PFSK-1 (cell line): ENCODE data around the gene KIFC1.

Experiments used
- FOXP2 ChIP-seq: optimal IDR thresholded peaks from 2 replicates; pipeline ENCODE3; 2011; ENCODE audit warnings: borderline replicate concordance, control low read depth, inconsistent platforms; ENCODE audit not compliant: insufficient read depth; ENCODE audit errors: extremely low read length, extremely low read depth
- POLR2AphosphoS5 ChIP-seq: IDR thresholded peaks from 2 replicates; pipeline ENCODE4 v1.6.1; 2012; ENCODE audit warnings: low read depth, mild to moderate bottlenecking, control low read depth, low read length, moderate library complexity
- REST ChIP-seq, 2 experiments: IDR thresholded peaks; 2 replicates each; pipeline versions ENCODE4 v1.6.1 to v1.8.0; 2011 to 2012; ENCODE audit warnings: low read depth in 2 of 2, low read length in 2 of 2, control low read depth in 1 of 2, inconsistent platforms in 1 of 2, mild to moderate bottlenecking in 1 of 2, moderate library complexity in 1 of 2; ENCODE audit not compliant: insufficient read depth in 1 of 2
- SIN3A ChIP-seq: IDR thresholded peaks from 2 replicates; pipeline ENCODE4 v1.6.1; 2012; ENCODE audit warnings: mild to moderate bottlenecking, low read length, moderate library complexity, borderline replicate concordance; ENCODE audit not compliant: insufficient read depth
- TAF1 ChIP-seq: IDR thresholded peaks from 2 replicates; pipeline ENCODE4 v1.6.1; 2012; ENCODE audit warnings: low read length, control low read depth, borderline replicate concordance; ENCODE audit not compliant: insufficient read depth

KIFC1 gene

DNA sequence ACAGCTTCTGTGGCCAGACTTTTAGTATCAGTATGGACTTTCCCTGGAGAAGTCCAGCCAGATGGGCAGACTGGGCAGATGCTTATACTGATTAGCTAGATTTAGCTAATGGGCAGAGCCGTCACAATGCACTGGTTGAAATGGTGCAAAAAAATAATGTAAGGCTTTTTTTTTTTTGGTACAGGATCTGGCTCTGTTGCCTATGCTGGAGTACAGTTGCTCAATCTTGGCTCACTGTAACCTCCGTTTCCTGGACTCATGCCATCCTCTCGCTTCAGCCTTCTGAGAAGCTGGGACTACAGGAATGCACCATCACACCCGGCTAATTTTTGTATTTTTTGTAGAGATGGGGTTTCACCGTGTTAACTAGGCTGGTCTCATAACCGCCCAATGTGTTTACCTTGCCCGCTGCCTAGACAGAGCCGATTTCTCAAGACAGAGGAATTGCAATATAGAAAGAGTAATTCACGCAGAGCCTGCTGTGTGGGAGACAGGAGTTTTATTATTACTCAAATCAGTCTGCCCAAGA, 16.4 kb upstream of the KIFC1 start:
- no peak for TF ChIP-seq POLR2AphosphoS5
- no peak for TF ChIP-seq SIN3A
- no peak for TF ChIP-seq REST (IDR thresholded peaks at IDR 0.05; ENCODE audit: insufficient read depth in 1 of 2, low read depth in 2 of 2, low read length in 2 of 2)
- TF ChIP-seq FOXP2 = no peak
- no peak for TF ChIP-seq TAF1

- no peak for TF ChIP-seq POLR2AphosphoS5
Measured at GRCh38 chr6:33377171-33377570, 14.5 kb upstream of the KIFC1 start.

DNA sequence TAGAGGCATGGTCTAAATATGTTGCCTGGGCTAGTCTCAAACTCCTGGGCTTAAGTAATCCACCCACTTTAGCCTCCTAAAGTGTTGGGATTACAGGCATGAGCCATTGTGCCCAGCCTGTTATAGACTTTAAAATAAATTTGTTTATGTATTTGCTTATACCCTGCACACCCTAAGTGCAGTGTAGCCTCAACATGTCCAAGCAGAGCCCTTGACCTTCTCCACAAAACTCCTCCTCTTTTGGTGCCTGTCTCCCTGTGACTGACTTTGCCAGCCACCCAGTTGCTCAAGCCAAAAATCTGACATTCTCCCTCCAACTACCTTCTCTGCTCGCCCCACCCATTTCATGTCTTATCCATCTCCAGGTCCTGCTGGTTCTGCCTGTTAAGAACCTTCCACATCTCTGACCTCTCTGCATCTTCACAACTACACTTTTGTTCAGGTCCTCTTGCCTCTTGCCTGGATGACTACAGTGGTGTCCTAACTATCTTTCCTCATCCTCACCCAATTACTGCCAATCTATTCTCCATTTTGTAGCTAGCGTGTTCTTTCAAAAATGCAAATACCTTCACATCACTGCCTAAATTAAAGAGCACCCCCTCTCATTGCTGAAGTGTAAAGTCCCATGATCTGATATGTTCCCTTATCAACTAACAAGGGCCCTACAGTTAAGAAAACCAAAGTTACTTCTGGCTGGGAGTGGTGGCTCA, 11.2 kb upstream of the KIFC1 start:
- TF ChIP-seq REST (IDR thresholded peaks at IDR 0.05; ENCODE audit: insufficient read depth in 1 of 2, low read depth in 2 of 2, low read length in 2 of 2) = no peak
- TF ChIP-seq FOXP2 = no peak
- no peak for TF ChIP-seq TAF1
- no peak for TF ChIP-seq POLR2AphosphoS5
- no peak for TF ChIP-seq SIN3A

DNA sequence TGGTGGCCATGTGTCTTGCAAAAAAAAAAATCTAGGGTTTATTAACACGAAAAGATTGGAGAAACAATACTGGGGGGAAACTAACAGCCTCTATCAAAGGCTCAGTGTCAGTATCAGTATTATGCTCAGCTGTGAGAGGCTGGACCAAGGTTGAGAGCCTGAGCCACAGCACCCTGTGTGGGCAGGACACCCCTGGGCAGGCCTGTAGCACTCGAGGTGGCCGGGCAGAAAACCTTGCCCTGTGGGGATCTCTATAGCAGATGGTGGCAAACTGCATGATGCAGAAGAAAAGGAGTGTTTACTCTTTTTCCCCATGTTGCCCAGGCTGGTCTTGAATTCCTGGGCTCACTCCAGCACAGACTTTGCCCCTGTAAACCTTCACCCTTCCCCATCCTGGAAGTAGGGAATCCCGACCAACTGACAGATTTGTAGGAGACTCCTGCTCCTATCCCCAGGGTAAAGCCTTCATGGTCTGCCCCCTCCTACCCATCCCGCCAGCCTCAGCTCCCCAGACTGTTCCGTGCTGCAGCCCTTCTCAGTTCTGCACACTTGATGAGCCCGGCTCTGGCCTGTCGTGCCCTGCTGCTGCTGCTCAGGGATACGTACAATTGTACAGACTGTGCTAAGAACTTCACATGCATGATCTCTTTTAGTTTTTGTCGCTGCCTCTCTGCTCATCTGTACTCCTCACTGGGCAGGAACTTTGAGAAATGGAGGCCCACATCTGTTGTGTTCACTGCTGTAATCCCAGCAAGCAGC, 8.0 kb upstream of the KIFC1 start:
- TF ChIP-seq POLR2AphosphoS5 (no peak), REST (IDR thresholded peaks at IDR 0.05; ENCODE audit: insufficient read depth in 1 of 2, low read depth in 2 of 2, low read length in 2 of 2) (no peak), TAF1 (no peak), FOXP2 (no peak), SIN3A (no peak)

DNA sequence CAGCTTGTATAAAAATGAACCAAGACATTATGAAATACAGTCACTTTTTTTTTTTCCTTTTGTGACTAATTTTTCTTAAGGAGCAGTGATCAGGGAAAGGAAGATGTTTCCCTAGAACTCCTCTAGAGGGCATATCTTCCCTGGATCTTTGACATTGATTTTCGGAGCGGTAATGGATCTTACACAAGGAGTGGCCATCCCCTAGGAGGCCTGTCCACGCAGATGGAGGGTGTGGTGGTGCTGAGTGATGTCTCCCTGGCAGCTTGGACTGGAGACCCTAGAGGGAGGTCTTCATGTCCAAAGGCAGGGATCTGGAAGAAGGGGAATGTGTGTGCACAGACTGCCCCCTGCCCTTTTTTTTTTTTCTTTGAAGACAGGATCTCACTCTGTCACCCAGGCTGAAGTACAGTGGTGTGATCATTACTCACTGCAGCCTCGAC, 7.0 kb upstream of the KIFC1 start:
- TF ChIP-seq SIN3A = no peak
- no peak for TF ChIP-seq POLR2AphosphoS5
- no peak for TF ChIP-seq FOXP2
- no peak for TF ChIP-seq TAF1
- no peak for TF ChIP-seq REST (IDR thresholded peaks at IDR 0.05; ENCODE audit: insufficient read depth in 1 of 2, low read depth in 2 of 2, low read length in 2 of 2)
